Mesothelial cell of epicardium (in vitro differentiated cells): ENCODE results near the gene PLEKHA6. TPM values are rescaled to one million over a fixed set of nuclear protein-coding genes. Genes with fewer than 3 reads are reported as not detected.

Experiments used
- DNase-seq, 2 experiments: peaks; one replicate each; pipeline ENCODE4 v3.0.0; 2021; ENCODE audit warnings: low spot score in 2 of 2; ENCODE audit not compliant: unreplicated experiment in 2 of 2
- H3K27ac Mint-ChIP-seq: 2 replicates; pipeline ENCODE4 v1.8.0; 2021; ENCODE audit warnings: mixed read lengths
- H3K27me3 Mint-ChIP-seq: 2 replicates; pipeline ENCODE4 v1.8.0; 2021; ENCODE audit warnings: low read depth, mixed read lengths
- H3K36me3 Mint-ChIP-seq: 2 replicates; pipeline ENCODE4 v1.8.0; 2021; ENCODE audit warnings: mixed read lengths
- H3K4me1 Mint-ChIP-seq: 2 replicates; pipeline ENCODE4 v1.8.0; 2021; ENCODE audit warnings: mixed read lengths
- H3K4me3 Mint-ChIP-seq: 2 replicates; pipeline ENCODE4 v1.8.0; 2021; ENCODE audit warnings: mild to moderate bottlenecking, moderate library complexity, mixed read lengths
- H3K9me3 Mint-ChIP-seq: 2 replicates; pipeline ENCODE4 v1.8.0; 2021; ENCODE audit warnings: mixed read lengths
- CTCF ChIP-seq: fragments of 200-600 bp; sonication (generic); IDR thresholded peaks from one replicate; pipeline ENCODE4 v1.5.0; 2021; ENCODE audit warnings: antibody characterized with exemption; ENCODE audit not compliant: unreplicated experiment
- total RNA-seq: library from RNA; stranded (reverse); gene quantifications from 3 replicates; pipeline ENCODE4 v1.2.1, GENCODE V29; 2021

PLEKHA6 gene
- total RNA-seq, 1 donor from 2014 or later: 29.7 TPM

- no peaks in the 10 kb centered on the region for H3K27me3 Mint-ChIP-seq
- no peak overlapping the region for H3K27ac Mint-ChIP-seq
- TF ChIP-seq CTCF: no peak
- H3K9me3 Mint-ChIP-seq: no peaks in the 10 kb centered on the region
- DNase-seq: no peak
- peaks cover 33% of the 10 kb centered on the region for H3K4me1 Mint-ChIP-seq
- H3K36me3 Mint-ChIP-seq: peaks cover 5% of the 10 kb centered on the region
- H3K4me3 Mint-ChIP-seq: peak overlapping the region; percentile 100
These were observed 46.9 kb upstream of the PLEKHA6 start for GRCh38 chr1:204406621-204407020.

GRCh38 chr1:204405988-204406387 lies 46.3 kb upstream of the PLEKHA6 start:
- H3K9me3 Mint-ChIP-seq: no peaks in the 10 kb centered on the region
- no peak for DNase-seq
- H3K4me1 Mint-ChIP-seq: peaks cover 35% of the 10 kb centered on the region
- peaks cover 5% of the 10 kb centered on the region for H3K36me3 Mint-ChIP-seq
- H3K27me3 Mint-ChIP-seq: no peaks in the 10 kb centered on the region
- H3K27ac Mint-ChIP-seq: no peak overlapping the region
- no peak for TF ChIP-seq CTCF
- H3K4me3 Mint-ChIP-seq: peak overlapping the region; percentile 0

GRCh38 chr1:204404629-204405028 lies 44.9 kb upstream of the PLEKHA6 start:
- Mint-ChIP-seq H3K9me3 (no peaks in the 10 kb centered on the region), H3K36me3 (peaks cover 7% of the 10 kb centered on the region), H3K4me3 (no peak overlapping the region), H3K4me1 (peaks cover 36% of the 10 kb centered on the region), H3K27ac (no peak overlapping the region), H3K27me3 (no peaks in the 10 kb centered on the region)
- no peak for TF ChIP-seq CTCF
- no peak for DNase-seq

GRCh38 chr1:204402391-204402790 lies 42.7 kb upstream of the PLEKHA6 start:
- TF ChIP-seq CTCF: no peak
- no peak for DNase-seq
- Mint-ChIP-seq H3K27me3 (no peaks in the 10 kb centered on the region), H3K36me3 (peaks cover 13% of the 10 kb centered on the region), H3K9me3 (no peaks in the 10 kb centered on the region), H3K4me3 (no peak overlapping the region), H3K4me1 (peaks cover 20% of the 10 kb centered on the region), H3K27ac (no peak overlapping the region)

GRCh38 chr1:204401730-204402129 lies 42.0 kb upstream of the PLEKHA6 start:
- Mint-ChIP-seq H3K36me3 (peaks cover 13% of the 10 kb centered on the region), H3K27ac (peak overlapping the region; percentile 31), H3K9me3 (no peaks in the 10 kb centered on the region), H3K4me1 (peaks cover 17% of the 10 kb centered on the region), H3K4me3 (no peak overlapping the region), H3K27me3 (no peaks in the 10 kb centered on the region)
- no peak for TF ChIP-seq CTCF
- no peak for DNase-seq
